Stimulated activated naive CD8-positive, alpha-beta T cell treated with anti-CD3 and anti-CD28 coated beads, Interleukin-15, amount 100 ng/mL, for 72 hours (primary cell): Measurements from ENCODE around the gene DPYD.

ENCODE experiments used
- ATAC-seq: fragments of 150-1000 bp; cut with Tn5 transposase; 2 replicates; pipeline ENCODE4 v1.10.0; 2021; ENCODE audit warnings: mild to moderate bottlenecking, moderate library complexity
- DNase-seq, 2 donors: peaks; one replicate each; pipeline ENCODE4 v3.0.0; 2021 to 2022
- H3K27ac Mint-ChIP-seq, 2 donors: one replicate each; pipeline ENCODE4 v1.8.0; 2022; ENCODE audit warnings: mild to moderate bottlenecking in 2 of 2, mixed read lengths in 2 of 2, moderate library complexity in 2 of 2
- H3K27me3 Mint-ChIP-seq: one replicate; pipeline ENCODE4 v1.8.0; 2022; ENCODE audit warnings: mixed read lengths
- H3K4me1 Mint-ChIP-seq: one replicate; pipeline ENCODE4 v1.8.0; 2022; ENCODE audit warnings: mild to moderate bottlenecking, mixed read lengths
- H3K4me3 Mint-ChIP-seq, 2 donors: one replicate each; pipeline ENCODE4 v1.8.0; 2022; ENCODE audit warnings: mild to moderate bottlenecking in 2 of 2, mixed read lengths in 2 of 2, moderate library complexity in 1 of 2
- H3K9me3 Mint-ChIP-seq, 2 donors: one replicate each; pipeline ENCODE4 v1.8.0; 2022; ENCODE audit warnings: mixed read lengths in 2 of 2

DPYD gene

DNA sequence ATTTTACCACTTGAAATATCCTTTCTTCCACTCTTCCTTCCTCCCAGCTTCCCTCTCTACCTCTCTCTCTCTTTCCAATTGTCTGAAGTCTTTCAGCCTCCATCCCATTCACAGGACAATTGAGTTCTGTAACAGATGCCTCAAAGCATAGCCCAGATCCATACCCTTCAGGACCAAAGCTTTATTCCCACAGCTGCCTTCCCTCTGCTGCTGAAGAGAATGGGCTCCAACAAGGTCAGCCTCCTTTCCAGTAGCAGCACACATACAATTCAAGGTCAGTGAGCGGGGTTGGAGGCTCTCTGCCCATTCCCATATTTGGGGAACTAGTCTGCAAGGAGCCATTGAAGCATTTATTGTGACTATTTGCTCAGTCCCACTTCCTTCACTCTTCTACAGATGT lies 179.9 kb downstream of the DPYD start:
- H3K27ac Mint-ChIP-seq: no peak overlapping the region
- H3K4me1 Mint-ChIP-seq: no peaks in the 10 kb centered on the region
- no peak overlapping the region for H3K4me3 Mint-ChIP-seq
- no peaks in the 10 kb centered on the region for H3K9me3 Mint-ChIP-seq
- H3K27me3 Mint-ChIP-seq: no peaks in the 10 kb centered on the region
- ATAC-seq (no peak), DNase-seq (no peak)

DNA sequence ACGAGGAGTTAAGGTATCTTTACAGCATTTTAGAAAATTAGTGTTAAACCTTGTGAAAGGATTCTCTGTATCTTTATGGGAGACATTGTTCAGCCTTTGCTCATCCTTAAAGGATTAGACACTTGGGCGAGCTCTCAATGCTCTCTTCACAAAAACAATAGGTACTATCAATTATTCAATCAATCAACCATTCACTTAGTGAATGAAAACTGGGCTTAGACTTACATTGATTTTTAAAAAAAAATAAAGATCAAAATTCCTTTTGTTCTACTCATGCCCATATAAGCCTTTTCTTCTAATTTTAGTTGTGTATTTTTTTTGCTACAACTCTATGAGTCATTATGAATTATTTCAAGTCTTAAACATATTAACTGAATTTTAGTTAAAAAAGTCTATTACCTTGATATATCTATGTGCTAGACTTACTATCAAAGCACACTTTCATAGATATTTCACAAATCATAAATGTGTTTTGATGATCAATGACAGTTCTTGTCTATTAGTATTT lies 181.2 kb downstream of the DPYD start:
- Mint-ChIP-seq H3K27ac (no peak overlapping the region), H3K27me3 (no peaks in the 10 kb centered on the region), H3K4me3 (no peak overlapping the region), H3K4me1 (no peaks in the 10 kb centered on the region), H3K9me3 (no peaks in the 10 kb centered on the region)
- no peak for ATAC-seq
- no peak for DNase-seq

DNA sequence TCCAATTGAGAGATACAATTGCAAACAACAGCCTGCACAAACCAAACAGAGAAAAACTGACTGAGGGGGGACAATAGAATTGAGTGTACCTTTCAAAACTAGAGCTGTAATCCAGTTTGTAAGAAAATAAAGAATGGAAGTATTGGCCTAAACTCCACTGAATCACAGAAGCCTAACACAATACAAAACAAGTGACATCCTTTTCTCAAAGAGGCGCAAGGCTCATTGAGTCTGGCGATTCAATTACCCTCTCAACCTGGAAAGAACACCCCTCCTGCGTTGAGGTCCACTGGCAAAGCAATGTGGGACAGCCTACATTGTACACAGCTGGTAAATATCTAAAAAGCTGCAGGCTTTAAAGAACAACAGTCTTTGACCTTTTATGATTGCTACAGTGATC lies 182.6 kb downstream of the DPYD start:
- no peaks in the 10 kb centered on the region for H3K9me3 Mint-ChIP-seq
- H3K27me3 Mint-ChIP-seq: no peaks in the 10 kb centered on the region

DNA sequence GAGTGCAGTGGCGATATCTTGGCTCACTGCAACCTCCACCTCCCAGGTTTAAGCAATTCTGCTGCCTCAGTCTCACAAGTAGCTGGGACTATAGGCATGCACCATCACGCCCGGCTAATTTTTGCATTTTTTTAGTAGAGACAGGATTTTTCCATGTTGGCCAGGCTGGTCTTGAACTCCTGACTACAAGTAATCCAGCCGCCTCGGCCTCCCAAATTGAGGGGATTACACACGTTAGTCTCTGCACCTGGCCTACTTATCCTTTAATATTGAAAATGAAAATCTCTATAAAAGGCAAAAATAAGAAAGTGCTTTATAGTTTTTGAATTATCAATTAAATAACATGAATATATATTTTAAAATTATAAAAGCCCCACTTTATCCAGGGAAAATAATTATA lies 190.6 kb downstream of the DPYD start:
- H3K27me3 Mint-ChIP-seq: no peaks in the 10 kb centered on the region
- H3K9me3 Mint-ChIP-seq: no peaks in the 10 kb centered on the region
- DNase-seq (no peak), ATAC-seq (no peak)
- no peak overlapping the region for H3K4me3 Mint-ChIP-seq
- H3K27ac Mint-ChIP-seq: peak overlapping the region in 1 of 2 donors; percentile 34
- H3K4me1 Mint-ChIP-seq: peaks cover 6% of the 10 kb centered on the region

More for the DNA sequence above, 182.6 kb downstream of the DPYD start:
- no peak for DNase-seq
- Mint-ChIP-seq H3K27ac (peak overlapping the region in 1 of 2 donors; percentile 69), H3K4me3 (no peak overlapping the region), H3K4me1 (no peaks in the 10 kb centered on the region)
- ATAC-seq: no peak

DNA sequence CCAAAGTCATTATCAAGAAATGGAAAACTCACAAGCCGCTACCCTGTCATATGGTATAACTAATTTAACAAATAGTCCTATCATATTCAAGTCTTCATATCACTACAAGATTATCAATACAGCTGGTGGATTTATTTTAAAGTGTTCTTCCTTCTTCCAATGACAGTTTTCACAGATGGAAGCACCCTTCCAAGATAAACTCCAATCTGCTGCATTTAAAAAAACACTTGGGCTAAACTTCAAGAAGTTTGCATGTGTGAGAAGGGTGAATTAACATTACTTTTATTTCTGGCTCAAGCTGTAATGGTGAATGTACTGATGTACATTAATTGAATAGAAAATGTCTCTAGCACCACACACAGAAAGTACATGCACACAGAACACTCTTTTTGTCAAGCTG lies 192.4 kb downstream of the DPYD start:
- Mint-ChIP-seq H3K4me3 (no peak overlapping the region), H3K27ac (no peak overlapping the region), H3K9me3 (peaks cover 7 to 10% of the 10 kb centered on the region in 2 donors), H3K27me3 (no peaks in the 10 kb centered on the region), H3K4me1 (peaks cover 6% of the 10 kb centered on the region)
- ATAC-seq: no peak
- no peak for DNase-seq

DNA sequence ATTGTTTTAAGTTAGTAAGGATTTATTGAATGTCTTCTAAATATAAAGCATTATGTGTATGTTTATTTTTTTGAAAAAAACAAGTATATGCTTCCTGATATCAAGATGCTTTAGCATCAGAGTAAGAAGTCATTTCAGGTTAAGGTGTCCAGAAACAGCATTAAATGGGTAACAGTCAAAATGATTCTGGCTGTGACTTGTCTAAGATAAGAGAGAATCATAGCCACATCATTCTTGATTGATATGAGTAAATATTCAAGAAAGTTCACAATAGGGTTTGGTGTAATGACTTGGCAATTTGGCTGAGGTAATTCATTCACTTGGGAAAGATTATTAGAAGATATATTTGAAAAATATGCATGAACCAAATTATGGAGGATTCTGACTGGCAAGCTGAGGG lies 193.8 kb downstream of the DPYD start:
- peaks cover 7 to 10% of the 10 kb centered on the region in 2 donors for H3K9me3 Mint-ChIP-seq
- no peak overlapping the region for H3K4me3 Mint-ChIP-seq
- H3K27me3 Mint-ChIP-seq: no peaks in the 10 kb centered on the region
- no peak overlapping the region for H3K27ac Mint-ChIP-seq
- no peak for DNase-seq
- no peak for ATAC-seq
- peaks cover 6% of the 10 kb centered on the region for H3K4me1 Mint-ChIP-seq

DNA sequence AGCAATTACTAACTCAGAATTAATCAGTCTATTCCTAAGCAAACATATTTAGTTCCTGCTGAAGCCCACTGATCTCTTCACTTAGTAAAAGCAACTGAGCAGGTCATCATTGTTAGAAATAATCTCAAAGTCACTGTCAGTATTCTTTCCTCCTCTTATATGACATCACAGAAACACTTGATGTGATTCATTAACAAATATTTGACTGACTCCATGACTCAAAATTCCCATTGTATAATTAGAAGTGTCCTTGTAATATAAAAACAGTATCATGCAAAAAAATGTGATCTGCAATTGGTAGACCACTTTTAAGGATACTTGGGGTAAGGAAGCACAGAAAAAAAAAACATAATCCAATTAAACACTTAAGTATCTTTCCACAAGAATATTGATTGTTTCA lies 194.4 kb downstream of the DPYD start:
- ATAC-seq: no peak
- H3K4me3 Mint-ChIP-seq: no peak overlapping the region
- no peaks in the 10 kb centered on the region for H3K27me3 Mint-ChIP-seq
- H3K4me1 Mint-ChIP-seq: peaks cover 6% of the 10 kb centered on the region
- peak overlapping the region in 1 of 2 donors; percentile 31 for H3K27ac Mint-ChIP-seq
- no peak for DNase-seq
- peaks cover 7 to 10% of the 10 kb centered on the region in 2 donors for H3K9me3 Mint-ChIP-seq

DNA sequence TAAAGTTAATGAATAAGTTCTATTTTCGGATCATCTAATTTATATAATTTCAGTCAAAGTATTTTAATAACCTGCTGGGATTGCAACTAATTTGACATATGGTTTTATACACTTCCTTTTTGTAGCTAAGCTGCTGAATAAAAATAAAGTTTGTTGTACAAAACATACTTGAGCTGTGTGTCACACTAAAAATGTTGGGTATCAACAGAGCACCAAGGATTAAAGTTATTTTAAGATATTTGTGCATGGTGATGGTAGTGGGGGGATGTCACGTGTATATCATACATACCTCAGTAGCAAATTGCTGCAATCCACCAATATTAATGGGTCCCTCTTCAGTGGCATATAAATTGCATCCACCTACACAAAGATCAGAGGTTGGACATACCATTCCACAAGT lies 199.6 kb downstream of the DPYD start:
- no peak for DNase-seq
- Mint-ChIP-seq H3K27ac (no peak overlapping the region), H3K4me1 (no peaks in the 10 kb centered on the region), H3K4me3 (no peak overlapping the region), H3K9me3 (peaks cover 7 to 10% of the 10 kb centered on the region in 2 donors), H3K27me3 (no peaks in the 10 kb centered on the region)
- ATAC-seq: no peak

DNA sequence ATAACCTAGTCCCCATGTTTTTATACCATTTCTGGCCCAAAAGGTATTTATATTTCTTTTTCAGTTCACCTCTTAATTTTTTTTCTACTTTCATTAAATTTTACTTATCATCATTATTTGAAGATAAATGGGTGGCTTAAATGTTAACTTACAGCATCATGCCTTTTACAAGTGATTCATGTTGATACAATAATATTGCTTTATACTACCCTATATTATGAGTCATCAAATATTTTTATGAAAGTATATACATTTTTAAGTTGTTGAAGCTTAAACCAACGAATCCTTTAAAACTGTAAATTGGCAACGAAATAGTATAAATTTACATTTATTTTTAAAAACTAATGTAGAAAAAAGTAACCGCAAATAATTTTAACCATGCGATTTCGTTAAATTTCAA lies 207.9 kb downstream of the DPYD start:
- no peaks in the 10 kb centered on the region for H3K4me1 Mint-ChIP-seq
- no peaks in the 10 kb centered on the region for H3K27me3 Mint-ChIP-seq
- ATAC-seq: no peak

DNA sequence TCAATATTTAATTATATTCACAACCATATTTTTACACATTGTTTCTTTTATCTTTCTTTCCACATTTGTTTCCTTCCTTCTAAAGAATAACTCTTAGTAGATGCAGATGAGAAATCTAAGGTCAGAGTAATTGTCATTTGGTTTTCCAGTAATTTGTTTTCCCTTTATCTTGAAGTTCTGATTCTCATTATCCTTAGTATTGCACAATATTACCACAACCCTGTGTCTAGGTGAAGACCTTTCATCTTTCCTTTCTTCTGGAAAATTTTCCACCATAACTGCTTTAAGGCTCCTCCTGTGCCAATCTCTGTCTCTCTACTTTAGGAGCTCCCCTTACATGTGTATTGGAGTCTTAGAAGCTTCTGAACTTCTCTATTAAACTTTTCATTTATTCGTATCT lies 209.0 kb downstream of the DPYD start:
- DNase-seq (no peak), ATAC-seq (no peak)
- Mint-ChIP-seq H3K4me3 (no peak overlapping the region), H3K4me1 (no peaks in the 10 kb centered on the region), H3K27me3 (no peaks in the 10 kb centered on the region), H3K27ac (no peak overlapping the region), H3K9me3 (no peaks in the 10 kb centered on the region)

More for the DNA sequence above, 207.9 kb downstream of the DPYD start:
- no peak for DNase-seq
- no peak overlapping the region for H3K27ac Mint-ChIP-seq
- H3K9me3 Mint-ChIP-seq: no peaks in the 10 kb centered on the region
- H3K4me3 Mint-ChIP-seq: no peak overlapping the region

DNA sequence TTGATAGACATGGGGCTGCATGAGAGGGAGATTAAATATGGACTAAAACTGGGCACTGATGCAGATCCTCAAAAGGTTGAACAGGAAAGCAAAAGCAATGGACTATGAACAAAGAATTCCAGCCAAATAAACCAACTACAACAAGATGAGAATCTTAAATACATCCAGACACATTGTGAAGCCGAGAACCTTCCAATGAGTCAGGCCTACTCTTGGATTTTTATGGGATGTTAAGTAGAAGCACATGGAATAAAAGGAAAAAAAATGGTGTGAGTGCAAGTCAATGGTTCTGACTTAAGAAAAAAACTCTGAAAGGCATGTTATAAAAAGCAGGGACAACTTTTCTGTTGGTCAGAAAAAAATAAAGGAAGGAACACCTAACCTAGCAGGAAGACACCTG lies 227.2 kb downstream of the DPYD start:
- ATAC-seq (no peak), DNase-seq (no peak)
- no peaks in the 10 kb centered on the region for H3K4me1 Mint-ChIP-seq
- H3K27ac Mint-ChIP-seq: no peak overlapping the region
- no peaks in the 10 kb centered on the region for H3K27me3 Mint-ChIP-seq
- H3K4me3 Mint-ChIP-seq: no peak overlapping the region
- H3K9me3 Mint-ChIP-seq: no peaks in the 10 kb centered on the region

DNA sequence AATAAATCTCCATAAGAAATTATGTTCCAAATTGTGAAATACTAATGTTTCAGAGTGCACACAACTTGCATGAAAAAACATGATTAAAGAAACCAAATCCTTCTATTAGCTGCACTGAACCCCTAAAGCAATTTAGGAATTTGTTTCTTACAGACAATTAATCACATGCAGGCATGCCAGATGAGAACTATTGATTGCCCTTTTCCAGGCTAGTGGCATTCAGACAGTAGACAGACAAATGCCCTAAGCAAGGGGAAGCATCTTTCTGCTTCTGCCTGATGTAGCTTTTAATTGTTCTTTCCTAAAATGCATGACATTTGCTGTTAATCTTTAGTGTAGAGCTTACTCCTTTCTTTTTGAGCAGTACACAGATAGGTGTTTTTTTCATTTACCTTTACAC lies 229.5 kb downstream of the DPYD start:
- Mint-ChIP-seq H3K9me3 (peaks cover 0 to 4% of the 10 kb centered on the region in 2 donors), H3K4me1 (no peaks in the 10 kb centered on the region), H3K27ac (no peak overlapping the region), H3K27me3 (no peaks in the 10 kb centered on the region), H3K4me3 (no peak overlapping the region)
- ATAC-seq (no peak), DNase-seq (no peak)

DNA sequence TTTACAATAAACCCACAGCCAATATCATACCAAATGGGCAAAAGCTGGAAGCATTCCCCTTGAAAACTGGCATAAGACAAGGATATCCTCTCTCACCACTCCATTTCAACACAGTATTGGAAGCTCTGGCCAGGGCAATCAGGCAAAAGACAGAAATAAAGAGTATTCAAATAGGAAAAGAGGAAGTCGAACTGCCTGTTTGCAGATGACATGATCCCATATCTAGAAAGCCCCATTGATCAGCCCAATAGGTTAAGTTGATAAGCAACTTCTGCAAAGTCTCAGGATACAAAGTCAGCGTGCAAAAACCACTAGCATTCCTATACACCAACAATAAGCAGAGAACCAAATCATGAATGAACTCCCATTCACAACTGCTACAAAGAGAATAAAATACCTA lies 235.5 kb downstream of the DPYD start:
- ATAC-seq (no peak), DNase-seq (no peak)
- peaks cover 0 to 4% of the 10 kb centered on the region in 2 donors for H3K9me3 Mint-ChIP-seq
- H3K4me1 Mint-ChIP-seq: no peaks in the 10 kb centered on the region
- H3K4me3 Mint-ChIP-seq: no peak overlapping the region
- no peaks in the 10 kb centered on the region for H3K27me3 Mint-ChIP-seq
- no peak overlapping the region for H3K27ac Mint-ChIP-seq

DNA sequence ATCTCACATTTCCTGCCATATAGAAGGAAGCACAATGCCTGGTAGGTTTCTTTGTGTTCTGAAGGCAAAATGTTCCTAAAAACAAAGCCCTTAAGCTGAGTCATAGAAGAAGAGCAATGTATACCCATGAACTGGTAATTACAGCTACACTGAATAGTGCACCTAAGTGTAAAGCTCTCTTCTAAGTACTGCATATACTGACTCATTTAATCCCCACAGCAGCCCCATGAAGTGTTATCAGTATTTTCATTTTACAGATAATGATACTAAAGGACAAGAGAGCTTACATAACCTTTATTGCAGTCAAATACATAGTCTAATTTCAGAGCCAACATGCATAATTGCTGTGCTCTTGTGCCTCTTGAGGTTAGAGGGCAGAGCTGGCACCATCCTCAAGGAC lies 239.9 kb downstream of the DPYD start:
- ATAC-seq (peak; percentile 50), DNase-seq (no peak)
- Mint-ChIP-seq H3K9me3 (peaks cover 0 to 4% of the 10 kb centered on the region in 2 donors), H3K27me3 (no peaks in the 10 kb centered on the region), H3K4me1 (no peaks in the 10 kb centered on the region), H3K27ac (no peak overlapping the region), H3K4me3 (no peak overlapping the region)

DNA sequence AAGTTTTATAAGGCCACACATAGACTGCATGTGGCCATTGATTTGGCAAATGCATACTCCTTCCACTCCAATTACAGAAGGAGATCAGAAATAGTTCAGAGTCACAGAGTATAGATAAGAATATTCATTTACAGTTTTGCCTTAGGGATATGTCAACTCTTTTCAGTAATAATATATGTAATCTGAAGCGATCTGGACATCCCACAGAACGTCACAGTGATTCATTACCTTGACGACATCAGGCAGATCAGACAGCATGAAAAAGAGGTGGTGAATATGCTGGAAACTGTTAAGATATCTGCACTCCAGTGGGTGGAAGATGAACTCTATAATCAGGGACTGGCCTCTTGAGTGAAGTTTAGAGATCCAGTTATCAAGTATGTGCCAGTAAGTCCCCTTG lies 240.4 kb downstream of the DPYD start:
- no peaks in the 10 kb centered on the region for H3K4me1 Mint-ChIP-seq
- no peak overlapping the region for H3K4me3 Mint-ChIP-seq
- no peak for ATAC-seq
- H3K9me3 Mint-ChIP-seq: peaks cover 0 to 5% of the 10 kb centered on the region in 2 donors
- no peak overlapping the region for H3K27ac Mint-ChIP-seq
- DNase-seq: no peak
- no peaks in the 10 kb centered on the region for H3K27me3 Mint-ChIP-seq

DNA sequence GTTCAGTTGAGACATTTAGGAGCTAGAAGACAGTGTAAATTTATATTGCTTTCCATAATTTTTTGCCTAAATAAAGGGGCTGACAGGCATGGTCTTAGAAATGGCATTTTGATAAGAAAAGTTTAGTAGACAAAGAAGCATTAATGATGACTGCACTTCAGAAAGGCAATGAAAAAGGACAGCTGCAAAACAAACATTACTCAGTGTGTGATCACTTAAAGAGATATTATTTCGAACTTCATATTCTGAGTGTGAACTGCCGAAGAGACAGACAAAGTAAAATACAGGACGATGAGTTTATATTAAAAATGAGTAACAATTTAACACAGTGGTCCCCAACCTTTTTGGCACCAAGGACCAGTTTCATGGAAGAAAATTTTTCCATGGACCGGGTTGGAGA lies 243.1 kb downstream of the DPYD start:
- no peaks in the 10 kb centered on the region for H3K4me1 Mint-ChIP-seq
- H3K4me3 Mint-ChIP-seq: no peak overlapping the region
- ATAC-seq: no peak
- no peak overlapping the region for H3K27ac Mint-ChIP-seq
- DNase-seq: no peak
- peaks cover 0 to 5% of the 10 kb centered on the region in 2 donors for H3K9me3 Mint-ChIP-seq
- H3K27me3 Mint-ChIP-seq: no peaks in the 10 kb centered on the region

DNA sequence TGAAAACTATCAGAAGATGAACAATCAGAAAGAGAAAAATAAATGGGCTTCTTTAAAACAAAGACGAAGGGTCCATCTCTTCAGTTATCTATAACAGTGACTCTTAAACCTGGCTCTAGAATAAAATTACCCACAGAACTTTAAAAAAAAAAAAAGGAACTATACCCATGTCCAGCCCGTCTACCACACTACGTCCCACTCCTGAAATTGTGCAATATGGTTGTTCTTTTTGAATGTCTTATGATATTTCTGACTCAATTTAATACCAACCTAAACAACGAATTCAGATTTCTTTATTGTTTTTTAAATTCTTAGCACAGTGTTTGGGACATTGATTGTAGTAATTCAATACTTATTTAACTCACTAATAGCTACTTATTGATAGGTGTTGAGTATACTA lies 246.3 kb downstream of the DPYD start:
- ATAC-seq (no peak), DNase-seq (no peak)
- Mint-ChIP-seq H3K27me3 (no peaks in the 10 kb centered on the region), H3K4me1 (no peaks in the 10 kb centered on the region), H3K4me3 (no peak overlapping the region), H3K9me3 (peaks cover 0 to 5% of the 10 kb centered on the region in 2 donors), H3K27ac (no peak overlapping the region)
